ENCODE results near the gene GALM. TPM values are rescaled to one million over a fixed set of nuclear protein-coding genes. Genes with fewer than 3 reads are reported as not detected.

The GALM gene
- total RNA-seq, 1 experiment from 2014 or later: 10.0 TPM

DNA sequence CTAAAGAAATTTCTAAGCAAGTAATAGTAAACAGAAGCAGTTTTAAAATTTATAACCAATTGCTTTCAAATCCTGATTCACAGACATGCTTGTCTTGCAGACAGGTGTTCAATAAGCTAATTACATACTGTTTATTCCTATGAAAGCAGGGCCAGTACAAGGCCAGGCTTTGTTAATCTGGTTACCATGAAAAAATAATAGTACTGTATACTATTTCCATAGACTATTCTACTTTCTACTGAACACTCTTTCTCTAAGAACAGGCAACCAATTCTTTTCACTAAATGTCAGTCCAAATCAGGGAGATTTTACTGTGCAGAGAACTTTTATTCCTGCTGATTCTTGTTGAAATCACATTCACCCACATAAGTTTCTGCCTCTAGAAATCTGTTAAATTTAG, 88.1 kb downstream of the GALM start:
- peaks cover 5% of the 10 kb centered on the region for H3K23me2 ChIP-seq (ENCODE audit: insufficient read length, low read depth, low read length, poor library complexity, severe bottlenecking)
- no peak for DNase-seq
- Mint-ChIP-seq H3K27me3 (ENCODE audit: low read depth) (peaks cover 5% of the 10 kb centered on the region), H3K27ac (no peak overlapping the region), H3K4me3 (no peak overlapping the region), H3K4me1 (peaks cover 15 to 18% of the 10 kb centered on the region in 2 experiments), H3K9me3 (peaks cover 5 to 6% of the 10 kb centered on the region in 2 experiments; a peak in 4 of 5 replicates), H3K36me3 (ENCODE audit: insufficient read depth in 1 of 3, low read depth in 3 of 3) (peaks cover 16 to 22% (median 20%) of the 10 kb centered on the region in 3 experiments)
- no peaks in the 10 kb centered on the region for H3K4me1 ChIP-seq (ENCODE audit: insufficient read depth, low read length)
- no peak overlapping the region for H3T11ph ChIP-seq (ENCODE audit: low read length)
- H3K56ac ChIP-seq (ENCODE audit: insufficient read length, low read depth, low read length): no peak overlapping the region
- H3K79me1 ChIP-seq (ENCODE audit: insufficient read depth, low read depth, low read length, poor library complexity, severe bottlenecking): no peaks in the 10 kb centered on the region
- no peak overlapping the region for H2BK20ac ChIP-seq (ENCODE audit: low read depth, low read length, poor library complexity, severe bottlenecking)
- H3K27ac ChIP-seq (ENCODE audit: insufficient read length, low read depth, low read length): no peak overlapping the region
- H2BK15ac ChIP-seq (ENCODE audit: low read depth, low read length): no peak overlapping the region
- H4K20me1 ChIP-seq (ENCODE audit: control insufficient read depth, insufficient read depth, insufficient read length): no peaks in the 10 kb centered on the region
- H2BK12ac ChIP-seq (ENCODE audit: insufficient read length, low read depth, low read length): no peak overlapping the region
- no peaks in the 10 kb centered on the region for H3K9me3 ChIP-seq (ENCODE audit: control insufficient read depth, low read depth, low read length)
- H3K4me2 ChIP-seq (ENCODE audit: insufficient read depth, insufficient read length, low read length): no peak overlapping the region
- no peak overlapping the region for H2AFZ ChIP-seq (ENCODE audit: low read length)
- no peak overlapping the region for H4K91ac ChIP-seq (ENCODE audit: insufficient read length, low read depth, low read length)
- no peaks in the 10 kb centered on the region for H3K27me3 ChIP-seq (ENCODE audit: insufficient read depth, low read length)
- TF ChIP-seq, protein P1, sequence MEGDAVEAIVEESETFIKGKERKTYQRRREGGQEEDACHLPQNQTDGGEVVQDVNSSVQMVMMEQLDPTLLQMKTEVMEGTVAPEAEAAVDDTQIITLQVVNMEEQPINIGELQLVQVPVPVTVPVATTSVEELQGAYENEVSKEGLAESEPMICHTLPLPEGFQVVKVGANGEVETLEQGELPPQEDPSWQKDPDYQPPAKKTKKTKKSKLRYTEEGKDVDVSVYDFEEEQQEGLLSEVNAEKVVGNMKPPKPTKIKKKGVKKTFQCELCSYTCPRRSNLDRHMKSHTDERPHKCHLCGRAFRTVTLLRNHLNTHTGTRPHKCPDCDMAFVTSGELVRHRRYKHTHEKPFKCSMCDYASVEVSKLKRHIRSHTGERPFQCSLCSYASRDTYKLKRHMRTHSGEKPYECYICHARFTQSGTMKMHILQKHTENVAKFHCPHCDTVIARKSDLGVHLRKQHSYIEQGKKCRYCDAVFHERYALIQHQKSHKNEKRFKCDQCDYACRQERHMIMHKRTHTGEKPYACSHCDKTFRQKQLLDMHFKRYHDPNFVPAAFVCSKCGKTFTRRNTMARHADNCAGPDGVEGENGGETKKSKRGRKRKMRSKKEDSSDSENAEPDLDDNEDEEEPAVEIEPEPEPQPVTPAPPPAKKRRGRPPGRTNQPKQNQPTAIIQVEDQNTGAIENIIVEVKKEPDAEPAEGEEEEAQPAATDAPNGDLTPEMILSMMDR (conservative IDR thresholded peaks at IDR 0.05): no peak
- H2BK5ac ChIP-seq (ENCODE audit: insufficient read length, low read length): no peak overlapping the region
- H4K5ac ChIP-seq (ENCODE audit: insufficient read length, low read depth, low read length): no peak overlapping the region
- no peak overlapping the region for H2BK120ac ChIP-seq (ENCODE audit: low read depth, low read length, poor library complexity, severe bottlenecking)
- H3K4ac ChIP-seq (ENCODE audit: low read depth, low read length): no peak overlapping the region
- no peak overlapping the region for H3K14ac ChIP-seq (ENCODE audit: insufficient read depth, low read length)
- H3K79me2 ChIP-seq (ENCODE audit: insufficient read depth, low read length): peaks cover 17% of the 10 kb centered on the region
- H2AK5ac ChIP-seq (ENCODE audit: insufficient read length, low read length): no peak overlapping the region
- no peak overlapping the region for H4K8ac ChIP-seq (replicated peaks; ENCODE audit: insufficient read length, low read depth, low read length)
- H3K23ac ChIP-seq (ENCODE audit: insufficient read length, low read depth, low read length): no peak overlapping the region
- H3K9ac ChIP-seq (ENCODE audit: extremely low read depth, insufficient read length, low read length): no peak overlapping the region
- H3K18ac ChIP-seq (ENCODE audit: insufficient read length, low read depth, low read length): no peak overlapping the region

Measured in H9 (cell line).